DOHH2 (cell line): Measurements from ENCODE around the gene FAM181A.

Experiments
- EZH2phosphoT487 ChIP-seq: fragments of 200-600 bp; sonication (generic); IDR thresholded peaks from 2 replicates; pipeline ENCODE4 v1.6.1; 2017; ENCODE audit warnings: borderline replicate concordance, mild to moderate bottlenecking, antibody characterized with exemption, low read length, moderate library complexity, mixed read lengths
- TF ChIP-seq, protein P1 (sequence below): fragments of 200-600 bp; sonication (generic); IDR thresholded peaks from one replicate; pipeline ENCODE4 v1.5.1; 2014; ENCODE audit warnings: antibody characterized with exemption, mild to moderate bottlenecking, low read depth, low read length; ENCODE audit not compliant: poor library complexity, severe bottlenecking

DNA sequence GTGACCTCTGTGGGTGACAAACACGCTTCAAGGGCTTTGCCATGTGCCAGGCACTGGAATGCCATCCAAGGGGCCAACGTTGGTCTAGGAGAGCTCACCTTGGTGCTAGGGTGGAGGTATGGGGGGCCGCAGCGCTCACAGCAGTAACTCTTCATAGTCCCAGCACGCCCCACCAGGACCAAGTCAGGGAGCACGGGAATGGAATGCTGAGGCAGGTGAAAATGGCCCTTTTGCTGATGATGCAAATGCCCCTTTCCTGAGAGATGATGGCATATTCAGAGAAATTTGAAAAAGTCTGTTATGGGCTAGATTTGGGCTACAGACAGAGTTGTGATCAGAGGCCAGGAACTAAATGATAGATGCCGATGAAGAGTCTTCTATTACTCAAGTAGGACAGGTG, 10.0 kb upstream of the FAM181A start:
- TF ChIP-seq, protein P1, sequence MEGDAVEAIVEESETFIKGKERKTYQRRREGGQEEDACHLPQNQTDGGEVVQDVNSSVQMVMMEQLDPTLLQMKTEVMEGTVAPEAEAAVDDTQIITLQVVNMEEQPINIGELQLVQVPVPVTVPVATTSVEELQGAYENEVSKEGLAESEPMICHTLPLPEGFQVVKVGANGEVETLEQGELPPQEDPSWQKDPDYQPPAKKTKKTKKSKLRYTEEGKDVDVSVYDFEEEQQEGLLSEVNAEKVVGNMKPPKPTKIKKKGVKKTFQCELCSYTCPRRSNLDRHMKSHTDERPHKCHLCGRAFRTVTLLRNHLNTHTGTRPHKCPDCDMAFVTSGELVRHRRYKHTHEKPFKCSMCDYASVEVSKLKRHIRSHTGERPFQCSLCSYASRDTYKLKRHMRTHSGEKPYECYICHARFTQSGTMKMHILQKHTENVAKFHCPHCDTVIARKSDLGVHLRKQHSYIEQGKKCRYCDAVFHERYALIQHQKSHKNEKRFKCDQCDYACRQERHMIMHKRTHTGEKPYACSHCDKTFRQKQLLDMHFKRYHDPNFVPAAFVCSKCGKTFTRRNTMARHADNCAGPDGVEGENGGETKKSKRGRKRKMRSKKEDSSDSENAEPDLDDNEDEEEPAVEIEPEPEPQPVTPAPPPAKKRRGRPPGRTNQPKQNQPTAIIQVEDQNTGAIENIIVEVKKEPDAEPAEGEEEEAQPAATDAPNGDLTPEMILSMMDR: no peak
- no peak for TF ChIP-seq EZH2phosphoT487
